ENCODE data around the gene MON2.
"Not testable (repeated sequence)": the region's sequence is repeated elsewhere in the genome, so short reads cannot be mapped to it uniquely, and the experiment has no call there.

Gene MON2

GRCh38 chr12:62482769-62483168 lies 16.1 kb downstream of the MON2 start:
- no peak for FAIRE-seq
- TF ChIP-seq CTCF (IDR thresholded peaks at IDR 0.05; ENCODE audit: insufficient read depth, missing control alignments), result no peak
- DNase-seq (ENCODE audit: insufficient read length, low spot score), result no peak

GRCh38 chr12:62484233-62484632 lies 17.6 kb downstream of the MON2 start:
- DNase-seq (ENCODE audit: insufficient read length, low spot score) (no peak), FAIRE-seq (no peak)
- no peak for TF ChIP-seq CTCF (IDR thresholded peaks at IDR 0.05; ENCODE audit: insufficient read depth, missing control alignments)

- FAIRE-seq, result no peak
- no peak for TF ChIP-seq CTCF (IDR thresholded peaks at IDR 0.05; ENCODE audit: insufficient read depth, missing control alignments)
- no peak for DNase-seq (ENCODE audit: insufficient read length, low spot score)
These were observed 39.2 kb downstream of the MON2 start for GRCh38 chr12:62505786-62506185.

GRCh38 chr12:62512901-62513300 lies 46.3 kb downstream of the MON2 start:
- DNase-seq (ENCODE audit: insufficient read length, low spot score), result no peak
- FAIRE-seq, result no peak
- no peak for TF ChIP-seq CTCF (IDR thresholded peaks at IDR 0.05; ENCODE audit: insufficient read depth, missing control alignments)

- not testable (repeated sequence) for FAIRE-seq; DNase-seq (ENCODE audit: insufficient read length, low spot score)
These were observed 47.5 kb downstream of the MON2 start for GRCh38 chr12:62514080-62514479.

- no peak for TF ChIP-seq CTCF (IDR thresholded peaks at IDR 0.05; ENCODE audit: insufficient read depth, missing control alignments)
- no peak for DNase-seq (ENCODE audit: insufficient read length, low spot score)
- no peak for FAIRE-seq
These were observed 50.3 kb downstream of the MON2 start for GRCh38 chr12:62516927-62517326.

- no peak for FAIRE-seq
- TF ChIP-seq CTCF (IDR thresholded peaks at IDR 0.05; ENCODE audit: insufficient read depth, missing control alignments), result no peak
- DNase-seq (ENCODE audit: insufficient read length, low spot score), result no peak
These were observed 51.3 kb downstream of the MON2 start for GRCh38 chr12:62517887-62518286.

- FAIRE-seq (no peak), DNase-seq (ENCODE audit: insufficient read length, low spot score) (no peak)
- no peak for TF ChIP-seq CTCF (IDR thresholded peaks at IDR 0.05; ENCODE audit: insufficient read depth, missing control alignments)
These were observed 52.4 kb downstream of the MON2 start for GRCh38 chr12:62519043-62519442.
